ENCODE results near the gene PLA2G10. TPM values are rescaled to one million over a fixed set of nuclear protein-coding genes. Genes with fewer than 3 reads are reported as not detected.
"Not testable (repeated sequence)": the region's sequence is repeated elsewhere in the genome, so short reads cannot be mapped to it uniquely, and the experiment has no call there.

Gene PLA2G10
- total and polyA plus RNA-seq, 9 of the 15 experiments (the other 6 are each of a cell fraction or from before 2014, with no cell fraction given) = not detected

GRCh38 chr16:14630620-14631330 is 63.3 kb downstream of the PLA2G10 start (continued):
- not testable (repeated sequence) for TF ChIP-seq NR4A1 (CRISPR knock-in tag; IDR thresholded peaks at IDR 0.05)
- TF ChIP-seq NR4A1 (tag; IDR thresholded peaks at IDR 0.05) (0 out of 2 replicates have a peak, but pooled peaks have one; percentile 37), ZNF766 (CRISPR knock-in tag; conservative IDR thresholded peaks at IDR 0.05) (peak; percentile 72)

- Histone ChIP-seq H3K9me1 (ENCODE audit: control insufficient read depth, insufficient read depth, low read length) (peaks cover 3% of the 10 kb centered on the region), H3K27me3 (ENCODE audit: control insufficient read depth in 2 of 2, insufficient read depth in 2 of 2, low read length in 2 of 2) (no peaks in the 10 kb centered on the region), H3K4me1 (replicated peaks in 1 of 2; ENCODE audit: control insufficient read depth in 2 of 2, insufficient read depth in 2 of 2, low read length in 2 of 2) (peaks cover 26 to 31% of the 10 kb centered on the region in 2 experiments), H4K20me1 (replicated peaks; ENCODE audit: control insufficient read depth, insufficient read depth, low read length) (peaks cover 12% of the 10 kb centered on the region), H3K36me3 (ENCODE audit: control insufficient read depth, insufficient read depth, low read length) (peaks cover 39% of the 10 kb centered on the region), H3K4me3 (peak within 1 kb of the TSS; percentile 83), H3K4me2 (ENCODE audit: insufficient read depth, low read length) (peak within 1 kb of the TSS; percentile 93), H3K9me3 (replicated peaks; ENCODE audit: control insufficient read depth, insufficient read depth, low read depth, low read length) (no peaks in the 10 kb centered on the region), H2AFZ (ENCODE audit: low read depth, low read length) (peak within 1 kb of the TSS; percentile 90), H3K9ac (ENCODE audit: insufficient read depth in 1 of 2, low read depth in 2 of 2, low read length in 2 of 2) (peak within 1 kb of the TSS; percentile 96 to 100), H3K79me2 (ENCODE audit: control insufficient read depth, insufficient read depth, low read length) (peaks cover 57% of the 10 kb centered on the region), H3K27ac (ENCODE audit: extremely low read depth, low read depth, low read length) (peak within 1 kb of the TSS; percentile 99)
- intact Hi-C loops (cut with micrococcal nuclease) = no loop called here
- BruUV-seq (replicated peaks) = no TSS peak
- DNase-seq (ENCODE audit: extremely low read depth in 1 of 4, low spot score in 3 of 4) = peak; percentile 96 to 98 (median 98)
- POLR2A ChIA-PET = interaction anchor here (0.6 to 1.8 kb wide), 11 partner anchors 10 to 1608 kb away, joined by 3 to 10 read pairs (median 3); no protein-coding TSS in a partner anchor
- 0% methylated on average over 36 of the region's 51 CpGs for WGBS (ENCODE audit: insufficient coverage, low coverage, missing lambda C conversion rate)
- ATAC-seq = peak; percentile 79
- in situ Hi-C loops (cut with MboI) = loop anchor here (25.0 kb wide), 1 partner anchor 1882 kb away; no protein-coding TSS in a partner anchor
- CTCF ChIA-PET (ENCODE audit: low intra/inter-chr PET ratio) = no interaction called here
- FAIRE-seq = peak; percentile 97
- TF ChIP-seq ZBTB1 (CRISPR knock-in tag; IDR thresholded peaks at IDR 0.05; ENCODE audit: borderline replicate concordance, low read depth) (peak; percentile 100), CXXC5 (CRISPR knock-in tag; IDR thresholded peaks at IDR 0.05) (peak; percentile 92), SPI1 (IDR thresholded peaks at IDR 0.05; ENCODE audit: borderline replicate concordance, low read depth, low read length) (0 out of 2 replicates have a peak, but pooled peaks have one; percentile 22), ZNF764 (CRISPR knock-in tag; IDR thresholded peaks at IDR 0.05; ENCODE audit: low read depth) (no peak), PRDM10 (IDR thresholded peaks at IDR 0.05; ENCODE audit: partially characterized antibody) (peak; percentile 53), ZKSCAN1 (IDR thresholded peaks at IDR 0.05; ENCODE audit: low read depth, low read length) (0 out of 2 replicates have a peak, but pooled peaks have one; percentile 15), MLX (CRISPR knock-in tag; conservative IDR thresholded peaks at IDR 0.05) (no peak), CBFA2T3 (IDR thresholded peaks at IDR 0.05) (peak; percentile 39), E2F6 (IDR thresholded peaks at IDR 0.05; ENCODE audit: borderline replicate concordance in 1 of 2, extremely low read depth in 1 of 2, insufficient read depth in 1 of 2, insufficient read length in 1 of 2, low read depth in 1 of 2, low read length in 1 of 2, poor library complexity in 1 of 2, severe bottlenecking in 1 of 2) (peak; percentile 9 to 57), HLTF (IDR thresholded peaks at IDR 0.05) (0 out of 2 replicates have a peak, but pooled peaks have one; percentile 38)
These were observed 64.0 kb downstream of the PLA2G10 start, which contains the start of gene PARN for GRCh38 chr16:14629919-14630619. Gene PARN (minus strand): TSS chr16:14630260. CDS start chr16:14630125, 135 bp downstream.
